Tibial nerve (tissue), 4 donors: ENCODE results near the gene CCDC170.

Experiments
- EP300 ChIP-seq, 2 donors: sonication (generic); formaldehyde crosslinking; IDR thresholded peaks; one replicate each; pipeline ENCODE4 v1.6.1; 2017; ENCODE audit warnings: antibody characterized with exemption in 2 of 2, mild to moderate bottlenecking in 1 of 2
- POLR2A ChIP-seq, 2 donors: fragments of 450-650 bp; IDR thresholded peaks; one replicate each; pipeline ENCODE4 v1.6.1; 2017; ENCODE audit warnings: antibody characterized with exemption in 2 of 2, mild to moderate bottlenecking in 2 of 2, moderate library complexity in 2 of 2
- TF ChIP-seq, protein P1 (sequence below), 5 experiments: fragments of 200-600 bp in 3 of 5; fragments of 450-650 bp in 2 of 5; sonication (generic) in 3 of 5; IDR thresholded peaks; one replicate each; pipeline ENCODE4 v1.5.1; 2016 to 2019; ENCODE audit warnings: antibody characterized with exemption in 5 of 5, mild to moderate bottlenecking in 3 of 5, moderate library complexity in 2 of 5

GRCh38 chr6:151499551-151499950 is 5.7 kb downstream of the CCDC170 start:
- TF ChIP-seq POLR2A (IDR thresholded peaks at IDR 0.05) (no peak), EP300 (IDR thresholded peaks at IDR 0.05) (no peak)
- TF ChIP-seq, protein P1, sequence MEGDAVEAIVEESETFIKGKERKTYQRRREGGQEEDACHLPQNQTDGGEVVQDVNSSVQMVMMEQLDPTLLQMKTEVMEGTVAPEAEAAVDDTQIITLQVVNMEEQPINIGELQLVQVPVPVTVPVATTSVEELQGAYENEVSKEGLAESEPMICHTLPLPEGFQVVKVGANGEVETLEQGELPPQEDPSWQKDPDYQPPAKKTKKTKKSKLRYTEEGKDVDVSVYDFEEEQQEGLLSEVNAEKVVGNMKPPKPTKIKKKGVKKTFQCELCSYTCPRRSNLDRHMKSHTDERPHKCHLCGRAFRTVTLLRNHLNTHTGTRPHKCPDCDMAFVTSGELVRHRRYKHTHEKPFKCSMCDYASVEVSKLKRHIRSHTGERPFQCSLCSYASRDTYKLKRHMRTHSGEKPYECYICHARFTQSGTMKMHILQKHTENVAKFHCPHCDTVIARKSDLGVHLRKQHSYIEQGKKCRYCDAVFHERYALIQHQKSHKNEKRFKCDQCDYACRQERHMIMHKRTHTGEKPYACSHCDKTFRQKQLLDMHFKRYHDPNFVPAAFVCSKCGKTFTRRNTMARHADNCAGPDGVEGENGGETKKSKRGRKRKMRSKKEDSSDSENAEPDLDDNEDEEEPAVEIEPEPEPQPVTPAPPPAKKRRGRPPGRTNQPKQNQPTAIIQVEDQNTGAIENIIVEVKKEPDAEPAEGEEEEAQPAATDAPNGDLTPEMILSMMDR (IDR thresholded peaks at IDR 0.05), result no peak
